NAMALWA (cell line): Measurements from ENCODE around the gene SEMA4G.

Experiments used
- DNase-seq: peaks from one replicate; pipeline ENCODE4 v3.0.0-alpha.2; 2015; ENCODE audit warnings: low spot score

The SEMA4G gene, protein sequence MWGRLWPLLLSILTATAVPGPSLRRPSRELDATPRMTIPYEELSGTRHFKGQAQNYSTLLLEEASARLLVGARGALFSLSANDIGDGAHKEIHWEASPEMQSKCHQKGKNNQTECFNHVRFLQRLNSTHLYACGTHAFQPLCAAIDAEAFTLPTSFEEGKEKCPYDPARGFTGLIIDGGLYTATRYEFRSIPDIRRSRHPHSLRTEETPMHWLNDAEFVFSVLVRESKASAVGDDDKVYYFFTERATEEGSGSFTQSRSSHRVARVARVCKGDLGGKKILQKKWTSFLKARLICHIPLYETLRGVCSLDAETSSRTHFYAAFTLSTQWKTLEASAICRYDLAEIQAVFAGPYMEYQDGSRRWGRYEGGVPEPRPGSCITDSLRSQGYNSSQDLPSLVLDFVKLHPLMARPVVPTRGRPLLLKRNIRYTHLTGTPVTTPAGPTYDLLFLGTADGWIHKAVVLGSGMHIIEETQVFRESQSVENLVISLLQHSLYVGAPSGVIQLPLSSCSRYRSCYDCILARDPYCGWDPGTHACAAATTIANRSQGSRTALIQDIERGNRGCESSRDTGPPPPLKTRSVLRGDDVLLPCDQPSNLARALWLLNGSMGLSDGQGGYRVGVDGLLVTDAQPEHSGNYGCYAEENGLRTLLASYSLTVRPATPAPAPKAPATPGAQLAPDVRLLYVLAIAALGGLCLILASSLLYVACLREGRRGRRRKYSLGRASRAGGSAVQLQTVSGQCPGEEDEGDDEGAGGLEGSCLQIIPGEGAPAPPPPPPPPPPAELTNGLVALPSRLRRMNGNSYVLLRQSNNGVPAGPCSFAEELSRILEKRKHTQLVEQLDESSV

DNA sequence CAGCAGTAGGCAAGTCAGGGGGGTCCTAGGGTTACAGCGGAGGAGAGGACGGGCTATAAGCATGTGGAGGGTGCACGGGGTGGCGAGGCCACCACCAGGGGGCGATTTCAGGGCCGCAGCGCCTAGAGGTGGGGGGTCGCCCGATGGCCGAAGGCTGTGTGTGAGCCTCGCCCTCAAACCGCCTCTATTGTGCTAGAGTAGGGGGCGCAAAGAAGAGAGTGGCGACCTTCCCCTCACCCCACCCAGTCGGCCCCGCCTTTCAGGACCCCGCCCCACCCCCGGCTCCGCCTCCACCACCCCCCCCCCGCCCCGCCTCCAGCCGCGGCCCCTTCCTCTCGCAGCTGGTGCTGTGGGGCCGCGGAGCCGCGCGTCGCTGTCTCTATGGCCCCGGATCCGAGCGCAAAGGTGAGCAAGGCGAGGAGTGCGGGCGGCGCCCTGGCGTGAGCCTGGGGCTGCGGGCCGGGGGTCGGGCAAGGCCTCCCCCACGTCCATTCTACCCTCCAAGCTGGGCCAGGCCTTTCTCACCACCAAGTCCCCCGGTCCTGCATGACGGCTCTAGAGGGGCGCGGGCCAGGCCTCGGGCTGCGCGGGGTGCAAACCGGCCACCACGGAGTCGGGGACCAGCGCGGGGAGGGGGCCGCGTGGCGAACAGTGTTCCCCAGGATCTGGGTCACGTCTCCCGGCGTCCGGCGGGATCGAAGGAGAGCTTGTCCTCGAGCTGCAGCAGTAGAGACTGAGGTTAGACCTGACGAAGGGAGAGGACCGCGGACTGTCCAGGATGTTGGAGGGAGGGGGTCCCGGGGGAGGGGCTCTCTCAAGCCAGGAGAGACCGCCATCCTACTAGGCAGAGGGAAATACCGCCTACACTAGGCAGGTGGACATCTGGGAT lies at the start of gene SEMA4G:
Gene SEMA4G, plus strand, starts transcription at position 318 of the 889 bp plus-strand sequence. CDS start 3,409 bp downstream, outside the sequence.
- DNase-seq: peak; percentile 65

DNA sequence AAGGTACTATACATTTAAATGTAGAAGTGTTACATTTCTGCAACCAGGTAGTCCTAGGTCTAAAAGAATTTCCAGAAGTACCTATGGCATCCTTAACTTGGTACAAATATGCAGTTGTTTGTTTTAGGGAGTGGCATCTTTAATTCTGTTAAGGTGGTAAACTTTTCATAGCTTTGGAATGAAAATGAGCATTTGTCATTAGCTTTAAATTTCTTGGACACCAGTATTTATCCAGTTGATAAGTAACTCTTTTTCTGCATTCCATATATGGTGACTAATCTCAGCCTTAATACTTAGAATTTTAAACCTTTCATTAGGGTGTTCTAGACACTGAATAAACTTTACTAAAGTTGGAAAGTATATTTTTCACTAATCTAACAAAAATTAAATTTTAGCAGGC lies 45.7 kb upstream of the SEMA4G start:
- DNase-seq: no peak

DNA sequence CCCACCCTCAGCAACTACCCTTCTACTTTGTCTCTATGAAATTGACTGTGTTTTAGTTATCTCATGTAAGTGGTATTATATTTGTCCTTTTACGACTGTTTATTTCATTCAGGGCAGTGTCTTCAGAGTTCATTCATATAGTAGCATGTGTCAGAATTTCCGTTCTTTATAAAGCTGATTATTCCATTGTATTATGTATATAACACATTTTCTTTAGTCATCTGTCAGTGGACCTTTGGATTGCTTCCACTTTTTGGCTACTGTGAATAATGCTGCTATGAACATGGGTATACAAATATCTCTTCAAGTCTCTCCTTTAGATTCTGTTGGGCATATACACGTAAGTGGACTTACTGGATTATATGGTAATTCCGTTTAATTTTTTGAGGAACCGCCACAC lies 42.0 kb upstream of the SEMA4G start:
- no peak for DNase-seq

DNA sequence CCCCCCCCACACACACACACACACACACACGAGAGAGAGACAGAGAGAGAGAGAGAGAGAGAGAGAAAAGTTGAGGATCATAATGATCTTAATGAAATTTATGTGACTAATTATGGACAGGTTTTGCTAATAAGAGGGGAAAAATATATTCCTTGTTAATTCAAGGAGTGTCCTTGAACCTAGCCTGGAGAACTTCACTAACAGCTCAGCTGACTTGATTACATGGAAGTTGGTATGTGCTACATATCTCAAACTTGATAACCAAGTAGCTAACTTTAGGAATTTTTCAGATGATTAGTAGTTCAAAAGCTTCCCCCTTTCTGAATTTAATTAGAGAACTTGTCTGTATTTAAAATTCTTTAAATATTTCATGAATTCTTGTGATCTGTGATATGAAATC lies 41.3 kb upstream of the SEMA4G start:
- DNase-seq: no peak

DNA sequence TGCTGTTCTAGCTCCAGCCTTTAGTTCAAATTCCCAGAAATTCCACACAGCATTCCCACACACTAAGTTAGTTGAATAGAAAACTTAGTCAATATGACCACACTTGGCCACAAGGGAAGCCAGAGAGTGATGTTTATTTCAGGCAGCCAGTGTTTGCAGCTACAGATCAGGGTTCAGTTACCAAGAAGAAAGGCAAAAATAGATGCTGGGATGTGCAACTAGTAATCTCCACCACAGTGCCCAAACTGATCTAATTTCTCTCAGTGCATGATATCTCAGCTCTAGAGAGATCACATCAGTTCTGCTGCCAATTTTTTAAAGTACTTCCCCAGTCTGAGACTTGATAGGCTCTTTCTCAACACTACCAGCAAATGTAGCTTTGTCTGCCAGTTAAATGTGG lies 38.9 kb upstream of the SEMA4G start:
- DNase-seq: no peak

DNA sequence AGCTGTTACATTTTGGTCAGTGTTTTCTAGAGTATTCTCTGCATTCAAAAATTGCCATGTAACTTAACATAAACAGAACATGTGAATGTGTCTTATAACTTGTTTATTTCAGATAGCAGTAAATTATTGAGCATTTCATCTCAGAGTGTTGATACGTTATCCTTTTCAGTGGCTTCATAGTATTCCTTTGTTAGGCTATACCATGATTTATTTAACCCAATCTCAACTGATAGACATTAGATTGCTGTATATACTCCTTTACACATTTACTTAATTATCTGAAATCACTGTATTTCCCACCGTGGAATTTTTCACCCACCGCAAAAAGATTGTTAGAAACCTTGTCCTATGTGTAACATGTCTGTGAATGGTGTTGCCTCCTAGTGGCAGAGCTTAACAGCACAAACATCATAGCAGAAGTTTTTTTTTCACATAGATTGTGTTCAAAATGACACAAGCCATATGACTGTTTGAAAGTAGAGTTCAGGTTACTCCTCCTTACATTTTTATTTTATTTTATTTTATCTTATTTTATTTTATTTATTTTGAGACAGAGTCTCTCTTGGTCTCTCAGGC lies 35.1 kb upstream of the SEMA4G start:
- DNase-seq: peak; percentile 52

DNA sequence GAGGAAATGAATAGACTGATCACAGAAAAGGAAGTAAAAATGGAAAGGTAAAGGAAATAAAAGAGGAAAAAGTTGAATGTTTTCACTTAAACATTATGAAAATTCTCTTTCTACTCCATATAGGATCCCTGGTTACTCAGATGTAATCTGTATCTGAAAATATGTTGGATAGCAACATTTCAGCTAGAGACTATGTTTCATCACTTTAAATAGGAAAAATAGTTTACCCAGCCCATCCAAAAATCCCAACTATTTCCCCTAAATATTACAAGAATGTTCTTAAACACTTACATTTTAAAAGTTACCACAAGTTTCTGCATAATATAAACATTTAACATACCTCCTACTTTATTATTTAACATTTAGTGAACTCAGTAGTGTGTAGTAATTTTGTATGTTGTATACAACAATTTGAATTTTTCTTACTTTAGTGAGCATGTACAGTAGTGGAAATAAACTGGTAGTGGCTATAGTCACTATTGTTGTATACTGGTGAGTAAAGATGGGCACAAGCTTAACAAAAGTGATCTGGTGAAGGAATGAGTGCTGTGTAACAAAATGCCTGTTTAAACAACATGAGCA lies 29.4 kb upstream of the SEMA4G start:
- no peak for DNase-seq

DNA sequence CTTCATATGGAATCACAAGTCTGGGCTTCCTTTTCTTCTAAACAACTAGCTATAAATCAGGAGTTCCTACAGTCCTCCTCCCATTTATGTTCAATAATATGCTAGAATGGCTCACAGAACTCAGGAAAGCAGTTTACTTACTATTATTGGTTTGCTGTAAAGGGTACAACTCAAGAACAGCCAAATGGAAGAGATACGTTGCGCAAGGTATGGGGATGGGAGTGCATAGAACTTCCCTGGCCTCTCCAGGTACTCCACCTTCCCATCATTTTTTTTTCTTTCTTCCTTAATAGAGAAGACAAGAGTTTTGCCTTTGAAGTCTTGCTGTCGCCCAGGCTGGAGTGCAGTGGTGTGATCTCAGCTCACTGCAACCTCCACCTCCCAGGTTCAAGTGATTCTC lies 27.1 kb upstream of the SEMA4G start:
- no peak for DNase-seq

DNA sequence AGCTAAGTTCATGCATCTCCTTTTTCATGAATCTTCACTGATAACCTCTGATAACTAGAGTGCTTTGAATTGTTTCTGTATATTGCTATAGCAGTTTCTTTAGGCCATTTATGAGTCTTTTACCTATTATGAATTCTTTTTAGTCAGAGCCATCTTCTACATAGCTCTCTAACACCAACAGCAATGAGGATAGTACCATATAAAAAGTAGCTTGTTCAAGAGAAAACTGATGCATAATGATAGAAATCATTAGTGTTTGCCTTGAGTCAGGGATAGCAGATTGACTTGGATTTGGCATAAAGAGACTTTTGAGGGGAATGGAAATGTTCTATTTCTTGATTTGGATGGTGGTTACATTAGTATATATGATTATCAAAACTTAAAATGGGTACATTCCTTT lies 25.8 kb upstream of the SEMA4G start:
- no peak for DNase-seq

DNA sequence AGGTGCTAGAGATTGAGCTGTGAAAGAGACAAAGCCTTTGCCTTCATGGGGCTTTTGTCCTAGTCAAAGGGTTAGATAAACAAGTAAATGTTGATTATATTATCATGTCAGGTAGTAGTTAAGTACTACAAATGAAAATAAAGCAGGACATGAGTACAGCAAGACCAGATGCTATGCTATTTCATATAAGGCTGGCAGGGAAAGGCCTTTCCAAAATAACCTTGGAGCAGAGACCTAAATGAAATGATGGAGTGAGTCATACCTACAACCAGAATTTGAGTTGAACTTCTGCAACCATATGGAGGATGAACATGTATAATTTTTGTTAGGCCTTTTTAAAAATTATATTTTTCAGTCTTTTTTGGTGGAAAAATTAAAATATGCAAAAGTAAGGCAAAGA lies 23.6 kb upstream of the SEMA4G start:
- DNase-seq: no peak

DNA sequence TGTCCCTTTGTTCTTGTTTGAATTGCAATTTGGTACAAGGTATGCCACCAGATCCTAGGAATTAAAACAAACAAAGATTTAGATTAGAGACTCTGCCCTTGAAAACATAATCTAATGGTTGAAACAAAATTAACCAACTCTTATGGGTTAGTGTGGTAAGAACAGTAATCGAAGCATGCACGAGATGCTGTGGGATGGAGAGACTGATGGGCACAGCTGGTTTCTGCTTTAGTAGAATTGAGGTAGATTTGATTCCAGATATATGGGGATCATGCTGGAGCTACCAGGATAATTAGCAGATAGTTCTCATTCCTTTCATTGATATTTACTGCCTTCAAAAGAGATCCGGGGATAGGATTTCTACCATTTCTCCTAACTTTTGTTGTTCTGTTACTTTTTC lies 20.4 kb upstream of the SEMA4G start:
- DNase-seq: no peak

DNA sequence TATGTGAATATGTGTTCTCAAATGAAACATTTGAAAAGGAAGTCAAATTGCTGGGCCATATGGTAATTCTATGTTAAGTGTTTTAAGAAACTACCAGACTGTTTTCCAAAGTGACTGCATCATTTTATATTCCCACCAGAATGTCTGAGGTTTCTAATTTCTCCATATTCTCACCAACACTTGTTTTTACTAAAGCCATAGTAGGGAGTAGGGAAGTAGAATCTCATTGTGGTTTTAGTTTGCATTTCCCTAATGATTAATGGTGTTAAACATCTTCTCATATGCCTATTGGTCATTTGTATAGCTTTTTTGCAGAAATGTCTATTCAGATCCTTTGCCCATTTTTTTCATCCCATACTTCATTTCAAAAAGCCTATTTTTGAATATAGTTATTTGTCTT lies 9.1 kb upstream of the SEMA4G start:
- DNase-seq: no peak

DNA sequence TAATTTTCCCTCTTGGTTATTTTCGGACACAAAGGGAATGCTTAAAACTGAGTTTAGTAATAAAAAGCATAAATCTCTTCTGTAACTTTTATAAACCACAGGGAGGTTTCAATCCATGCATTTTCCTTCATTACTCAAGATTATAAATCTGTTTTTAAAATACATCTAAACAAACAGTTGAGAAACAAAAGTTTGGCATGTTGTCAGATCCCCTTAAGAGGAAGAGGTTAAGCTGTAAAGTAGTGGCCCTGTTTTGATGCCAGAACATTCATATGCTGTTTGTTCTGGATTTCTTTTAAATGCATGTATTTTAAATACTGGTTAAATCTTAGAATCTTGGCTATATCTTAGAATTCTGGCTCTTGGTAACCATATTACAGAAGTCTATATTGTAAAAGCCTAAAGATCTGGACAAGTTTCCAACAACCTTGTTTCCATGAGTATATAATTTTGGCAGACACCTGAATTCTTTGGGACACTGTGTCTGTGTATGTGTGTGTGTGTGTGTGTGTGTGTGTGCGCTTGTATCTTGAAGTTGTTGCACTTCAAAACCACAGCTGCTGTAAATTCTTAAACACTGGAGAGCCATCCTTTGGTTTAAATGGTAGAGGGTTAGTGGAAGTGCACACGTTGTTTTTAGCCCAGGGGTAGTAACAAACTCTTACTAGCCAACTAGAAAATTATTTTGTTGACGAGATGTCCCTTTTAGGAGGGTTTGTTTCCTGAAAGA lies 6.8 kb upstream of the SEMA4G start:
- no peak for DNase-seq

DNA sequence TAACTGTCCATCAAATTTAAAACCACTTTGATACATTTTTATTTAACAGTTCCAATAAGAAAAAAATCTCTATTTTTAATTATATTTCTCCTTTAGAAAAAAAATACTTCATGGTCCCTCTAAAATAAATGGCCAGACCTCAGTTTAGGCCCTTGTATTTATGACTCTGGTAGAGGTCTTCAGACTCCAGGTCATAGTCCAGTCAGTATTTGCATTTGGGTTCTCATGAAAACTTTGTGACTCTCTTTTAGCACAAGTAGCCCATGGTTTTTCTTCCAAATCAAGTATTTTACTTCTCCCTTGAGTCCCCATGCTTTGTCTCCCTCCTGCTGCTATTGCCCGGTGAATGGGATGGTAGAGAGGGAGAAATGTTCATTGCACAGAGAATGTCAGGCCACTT lies 5.5 kb upstream of the SEMA4G start:
- DNase-seq: no peak

DNA sequence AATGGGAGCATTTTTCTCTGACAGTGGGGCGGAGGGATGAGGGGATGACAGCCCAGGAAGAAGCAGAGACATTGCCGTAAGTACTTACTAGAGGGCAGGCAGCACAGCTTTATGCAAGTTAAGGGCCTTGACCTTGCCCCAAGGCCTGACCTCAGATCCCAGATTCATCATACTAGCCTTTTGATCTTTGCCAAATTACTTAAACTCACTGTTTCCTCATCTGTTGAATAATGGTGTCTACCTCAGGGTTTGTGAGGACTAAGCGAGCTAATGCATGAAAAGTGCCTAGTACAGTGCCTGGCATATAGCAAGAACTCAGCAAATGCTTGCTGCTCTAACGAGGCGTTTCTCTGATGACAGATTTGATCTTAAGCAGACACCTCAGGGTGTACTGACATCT lies 3.5 kb upstream of the SEMA4G start:
- DNase-seq: no peak

DNA sequence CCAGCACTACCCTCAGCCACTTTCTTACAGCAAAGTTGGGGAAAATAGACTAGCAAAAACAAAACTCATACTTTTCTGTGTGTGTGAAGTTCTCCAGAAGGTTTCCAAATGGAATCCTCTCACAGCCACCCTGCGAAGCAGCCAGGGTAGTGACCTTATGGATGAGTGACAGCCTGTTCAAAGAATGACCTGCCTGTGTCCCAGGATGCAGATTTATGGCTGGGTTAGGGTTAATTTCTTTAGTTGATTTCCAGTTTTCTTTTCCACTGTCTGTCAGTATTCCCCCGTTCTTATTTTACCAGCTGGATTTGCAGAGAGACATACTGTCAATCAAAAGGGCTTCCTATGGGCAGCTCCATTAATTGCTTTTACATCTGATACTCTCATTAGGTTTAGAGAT lies 2.4 kb upstream of the SEMA4G start:
- DNase-seq: no peak

DNA sequence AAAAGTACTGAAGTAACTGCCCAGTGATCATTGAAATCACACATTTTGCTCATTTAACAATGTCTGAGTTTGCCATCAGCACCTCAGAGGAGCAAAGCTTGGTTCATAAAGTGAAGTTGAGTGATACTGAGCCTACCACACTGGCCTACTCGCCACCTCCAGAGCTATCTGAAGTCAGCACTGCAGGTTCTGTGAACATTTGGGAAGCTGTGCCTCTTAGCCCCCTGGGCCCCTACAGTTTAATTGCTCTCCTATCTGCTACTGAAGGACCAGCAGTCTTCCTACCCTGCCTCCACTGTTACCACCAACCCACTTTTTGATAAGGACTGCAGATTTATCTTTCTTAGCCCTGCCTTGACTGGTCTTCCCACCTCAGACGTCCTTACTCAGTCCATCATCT lies 2.0 kb upstream of the SEMA4G start:
- DNase-seq: no peak

DNA sequence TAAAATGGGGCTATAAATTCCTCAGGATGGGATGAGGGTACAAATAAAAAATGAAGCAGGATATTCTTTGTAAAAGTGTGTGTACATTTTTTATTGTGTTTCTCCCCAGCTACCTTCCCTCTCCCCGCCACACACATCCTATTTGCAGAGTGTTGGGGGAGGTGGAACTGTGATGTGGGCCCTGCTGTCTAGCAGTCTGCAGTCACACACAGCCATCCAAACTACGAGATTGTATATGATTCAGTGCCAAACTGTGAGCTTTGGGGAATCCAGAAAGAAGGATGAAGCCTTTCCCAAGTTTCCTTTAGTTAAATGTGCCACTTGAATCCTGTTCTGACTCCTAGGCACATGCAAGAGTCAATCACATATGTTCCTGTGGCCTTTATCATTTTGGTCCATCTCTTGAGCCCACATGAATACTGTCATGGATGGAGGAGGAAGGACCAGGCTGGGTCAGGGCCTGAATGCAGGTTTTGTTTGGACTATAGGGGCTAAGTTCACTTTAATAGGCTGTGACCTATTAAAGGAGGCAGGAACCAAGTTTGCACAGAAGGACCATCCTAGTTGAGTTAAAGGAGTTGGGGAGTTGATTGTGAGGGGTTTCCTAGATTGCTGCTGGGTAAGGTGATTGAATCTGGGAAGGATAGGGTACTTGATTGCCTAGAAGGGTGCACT lies 1.1 kb upstream of the SEMA4G start:
- no peak for DNase-seq

DNA sequence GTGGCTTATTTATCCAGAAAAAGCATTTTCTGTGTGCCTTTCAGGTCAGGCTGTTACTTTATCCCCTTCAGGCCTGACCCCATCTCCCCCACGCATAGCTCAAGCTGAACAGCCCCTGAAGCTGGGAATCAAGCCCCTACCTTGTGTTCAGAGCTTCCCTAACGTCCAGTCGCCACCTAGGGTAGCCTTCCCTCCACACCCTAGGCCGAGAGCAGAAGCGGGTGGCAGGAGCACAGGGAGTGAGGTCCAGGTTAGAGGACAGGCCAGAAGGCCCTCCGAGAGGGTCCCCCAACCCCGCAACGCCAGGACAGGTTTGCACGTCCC lies 479 bp upstream of the SEMA4G start:
- no peak for DNase-seq

DNA sequence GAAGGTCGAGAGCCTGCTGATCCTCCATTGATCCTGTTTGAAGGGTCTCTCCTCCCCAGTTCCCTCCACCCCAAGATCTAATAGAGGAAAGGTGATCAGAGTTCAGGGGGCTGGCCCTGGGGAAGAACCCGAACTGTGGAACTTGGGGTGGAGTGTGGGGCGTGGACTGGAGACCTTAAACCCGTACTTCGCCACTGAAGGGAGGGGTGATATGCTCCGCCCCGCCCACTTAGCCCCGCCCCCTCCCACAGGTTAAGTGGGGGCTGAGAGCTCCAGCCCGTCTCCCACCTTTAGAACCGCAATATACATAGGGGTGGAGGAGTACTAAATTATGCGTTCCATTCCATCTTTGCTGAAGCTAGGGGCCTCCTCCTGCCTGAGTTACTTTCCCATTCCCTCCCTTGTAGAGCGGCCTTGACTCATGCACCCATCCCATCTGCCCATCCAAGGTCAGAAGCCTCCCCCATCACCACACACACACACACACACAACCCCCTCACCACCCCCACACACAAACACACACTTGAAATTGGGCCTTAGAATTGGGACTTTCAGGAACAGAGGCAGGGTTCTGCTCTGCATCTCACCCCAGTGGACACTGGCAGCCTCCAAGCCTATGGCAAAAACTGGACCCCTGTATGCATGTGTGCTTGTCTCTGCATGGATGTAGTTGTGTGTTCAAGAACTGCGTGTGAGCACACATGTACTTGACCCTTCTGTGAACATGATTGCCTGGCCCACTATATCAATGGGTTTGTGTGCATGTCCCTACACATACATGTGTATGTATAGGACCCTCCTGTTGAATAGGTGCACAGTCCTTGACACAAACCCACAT lies 991 bp downstream of the SEMA4G start:
- peak; percentile 37 for DNase-seq
